ENCODE measurements around the gene BDKRB2. TPM values are rescaled to one million over a fixed set of nuclear protein-coding genes. Genes with fewer than 3 reads are reported as not detected.

BDKRB2 gene
- polyA plus RNA-seq, 1 donor from 2014 or later: not detected

DNA sequence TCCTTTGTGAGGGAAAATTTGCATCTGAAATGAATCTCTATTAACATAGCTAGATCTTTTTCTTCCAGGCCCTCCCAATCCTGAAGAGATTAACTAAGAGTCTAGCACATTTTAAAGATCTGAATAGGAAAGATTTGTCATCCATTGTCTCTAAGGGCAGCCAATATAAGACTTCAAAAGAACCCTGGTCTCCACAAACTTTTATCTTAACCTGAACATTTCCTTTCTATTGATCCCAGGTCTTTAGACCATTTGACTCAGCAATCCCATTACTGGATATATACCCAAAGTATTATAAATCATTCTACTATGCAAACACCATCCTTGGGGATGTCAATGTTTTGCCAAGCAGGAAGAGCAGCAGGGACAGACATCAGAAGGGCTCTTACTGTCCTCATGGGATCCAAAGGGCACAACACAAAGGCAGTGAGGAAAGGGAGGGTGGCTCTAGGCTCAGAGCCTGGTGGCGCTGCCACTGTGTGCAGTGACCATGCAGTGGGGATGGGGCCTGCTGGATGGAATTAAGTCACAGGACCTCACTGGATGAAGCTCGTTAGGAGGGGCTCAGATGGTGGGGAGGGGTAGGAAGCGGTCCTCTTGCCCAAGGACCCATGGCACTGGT is 12.7 kb upstream of the BDKRB2 start:
- Histone ChIP-seq H3K27ac (ENCODE audit: low read length) (no peak overlapping the region), H3K9me3 (ENCODE audit: low read length) (no peaks in the 10 kb centered on the region), H3K4me2 (ENCODE audit: low read length) (no peak overlapping the region), H3K9me2 (ENCODE audit: insufficient read depth, low read length) (no peaks in the 10 kb centered on the region), H3K36me3 (ENCODE audit: insufficient read depth, low read length) (no peaks in the 10 kb centered on the region), H3F3A (ENCODE audit: insufficient read depth, low read length, poor library complexity, severe bottlenecking) (no peaks in the 10 kb centered on the region), H3K79me2 (replicated peaks; ENCODE audit: insufficient read depth, low read length) (no peaks in the 10 kb centered on the region), H4K20me1 (ENCODE audit: insufficient read depth) (no peaks in the 10 kb centered on the region), H3K4me3 (ENCODE audit: low read length) (no peak overlapping the region), H2AFZ (ENCODE audit: low read depth, low read length) (no peak overlapping the region), H3K27me3 (ENCODE audit: insufficient read depth, low read depth, low read length) (no peaks in the 10 kb centered on the region), H3K9ac (ENCODE audit: low read length) (no peak overlapping the region)
- TF ChIP-seq, protein P1, sequence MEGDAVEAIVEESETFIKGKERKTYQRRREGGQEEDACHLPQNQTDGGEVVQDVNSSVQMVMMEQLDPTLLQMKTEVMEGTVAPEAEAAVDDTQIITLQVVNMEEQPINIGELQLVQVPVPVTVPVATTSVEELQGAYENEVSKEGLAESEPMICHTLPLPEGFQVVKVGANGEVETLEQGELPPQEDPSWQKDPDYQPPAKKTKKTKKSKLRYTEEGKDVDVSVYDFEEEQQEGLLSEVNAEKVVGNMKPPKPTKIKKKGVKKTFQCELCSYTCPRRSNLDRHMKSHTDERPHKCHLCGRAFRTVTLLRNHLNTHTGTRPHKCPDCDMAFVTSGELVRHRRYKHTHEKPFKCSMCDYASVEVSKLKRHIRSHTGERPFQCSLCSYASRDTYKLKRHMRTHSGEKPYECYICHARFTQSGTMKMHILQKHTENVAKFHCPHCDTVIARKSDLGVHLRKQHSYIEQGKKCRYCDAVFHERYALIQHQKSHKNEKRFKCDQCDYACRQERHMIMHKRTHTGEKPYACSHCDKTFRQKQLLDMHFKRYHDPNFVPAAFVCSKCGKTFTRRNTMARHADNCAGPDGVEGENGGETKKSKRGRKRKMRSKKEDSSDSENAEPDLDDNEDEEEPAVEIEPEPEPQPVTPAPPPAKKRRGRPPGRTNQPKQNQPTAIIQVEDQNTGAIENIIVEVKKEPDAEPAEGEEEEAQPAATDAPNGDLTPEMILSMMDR (IDR thresholded peaks at IDR 0.05; ENCODE audit: poor library complexity, severe bottlenecking): no peak
- no peak for TF ChIP-seq EZH2 (IDR thresholded peaks at IDR 0.05; ENCODE audit: borderline replicate concordance, insufficient read depth, low read length, poor library complexity, severe bottlenecking)
- no peak for TF ChIP-seq POLR2AphosphoS5 (IDR thresholded peaks at IDR 0.05)
- TF ChIP-seq MXI1 (conservative IDR thresholded peaks at IDR 0.05; ENCODE audit: poor library complexity, severe bottlenecking): no peak
- no peak for TF ChIP-seq RAD21 (conservative IDR thresholded peaks at IDR 0.05)
- TF ChIP-seq, protein P2, sequence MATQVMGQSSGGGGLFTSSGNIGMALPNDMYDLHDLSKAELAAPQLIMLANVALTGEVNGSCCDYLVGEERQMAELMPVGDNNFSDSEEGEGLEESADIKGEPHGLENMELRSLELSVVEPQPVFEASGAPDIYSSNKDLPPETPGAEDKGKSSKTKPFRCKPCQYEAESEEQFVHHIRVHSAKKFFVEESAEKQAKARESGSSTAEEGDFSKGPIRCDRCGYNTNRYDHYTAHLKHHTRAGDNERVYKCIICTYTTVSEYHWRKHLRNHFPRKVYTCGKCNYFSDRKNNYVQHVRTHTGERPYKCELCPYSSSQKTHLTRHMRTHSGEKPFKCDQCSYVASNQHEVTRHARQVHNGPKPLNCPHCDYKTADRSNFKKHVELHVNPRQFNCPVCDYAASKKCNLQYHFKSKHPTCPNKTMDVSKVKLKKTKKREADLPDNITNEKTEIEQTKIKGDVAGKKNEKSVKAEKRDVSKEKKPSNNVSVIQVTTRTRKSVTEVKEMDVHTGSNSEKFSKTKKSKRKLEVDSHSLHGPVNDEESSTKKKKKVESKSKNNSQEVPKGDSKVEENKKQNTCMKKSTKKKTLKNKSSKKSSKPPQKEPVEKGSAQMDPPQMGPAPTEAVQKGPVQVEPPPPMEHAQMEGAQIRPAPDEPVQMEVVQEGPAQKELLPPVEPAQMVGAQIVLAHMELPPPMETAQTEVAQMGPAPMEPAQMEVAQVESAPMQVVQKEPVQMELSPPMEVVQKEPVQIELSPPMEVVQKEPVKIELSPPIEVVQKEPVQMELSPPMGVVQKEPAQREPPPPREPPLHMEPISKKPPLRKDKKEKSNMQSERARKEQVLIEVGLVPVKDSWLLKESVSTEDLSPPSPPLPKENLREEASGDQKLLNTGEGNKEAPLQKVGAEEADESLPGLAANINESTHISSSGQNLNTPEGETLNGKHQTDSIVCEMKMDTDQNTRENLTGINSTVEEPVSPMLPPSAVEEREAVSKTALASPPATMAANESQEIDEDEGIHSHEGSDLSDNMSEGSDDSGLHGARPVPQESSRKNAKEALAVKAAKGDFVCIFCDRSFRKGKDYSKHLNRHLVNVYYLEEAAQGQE (IDR thresholded peaks at IDR 0.05; ENCODE audit: borderline replicate concordance): no peak
- no peak for TF ChIP-seq EP300 (conservative IDR thresholded peaks at IDR 0.05; ENCODE audit: poor library complexity, severe bottlenecking)
- TF ChIP-seq TAF1 (IDR thresholded peaks at IDR 0.05; ENCODE audit: low read depth): no peak
- TF ChIP-seq SMC3 (conservative IDR thresholded peaks at IDR 0.05; ENCODE audit: poor library complexity): no peak

DNA sequence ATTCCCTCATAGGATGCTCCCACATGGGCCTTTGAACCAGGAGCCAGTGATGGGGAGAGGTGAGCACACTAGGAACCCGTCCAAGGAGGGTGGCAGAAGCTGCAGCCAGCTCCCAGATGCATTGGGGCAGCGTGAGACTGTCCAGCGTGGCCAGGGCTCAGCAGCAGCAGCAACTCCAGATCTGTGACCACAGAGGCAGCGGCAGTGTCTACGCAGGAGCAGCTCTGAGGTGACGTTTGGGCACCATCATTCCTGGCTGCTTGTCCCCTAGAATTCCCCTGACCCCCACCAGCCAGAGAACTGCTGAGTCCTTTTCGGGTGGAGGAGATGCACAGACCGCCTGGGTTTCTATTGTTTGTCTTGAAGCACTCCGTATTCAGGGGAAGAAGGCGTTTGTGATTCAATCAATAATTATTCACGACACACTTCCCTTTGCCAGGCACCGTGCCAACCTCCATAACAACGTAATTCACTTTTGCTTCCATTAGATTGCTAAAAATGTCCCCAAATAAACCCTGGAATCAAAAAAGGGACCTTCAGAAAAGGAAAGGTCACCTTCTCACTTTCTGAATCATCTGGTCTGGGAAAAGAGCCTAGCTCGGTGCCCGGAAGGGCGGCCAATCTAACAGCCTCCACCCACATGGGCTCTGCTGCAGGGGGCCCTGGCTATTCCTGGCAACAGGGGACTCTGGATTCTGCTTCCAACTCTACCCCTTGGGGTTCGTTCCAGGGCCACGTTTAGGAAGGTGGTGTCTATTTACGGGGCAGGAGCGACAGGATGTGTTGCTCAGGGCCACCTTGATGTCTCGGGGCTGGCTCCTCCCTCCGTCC is 11.4 kb upstream of the BDKRB2 start:
- H3K4me3 ChIP-seq (ENCODE audit: low read length): no peak overlapping the region
- H3K9me2 ChIP-seq (ENCODE audit: insufficient read depth, low read length): no peaks in the 10 kb centered on the region
- no peaks in the 10 kb centered on the region for H3K36me3 ChIP-seq (ENCODE audit: insufficient read depth, low read length)
- H3K4me2 ChIP-seq (ENCODE audit: low read length): no peak overlapping the region
- no peaks in the 10 kb centered on the region for H3F3A ChIP-seq (ENCODE audit: insufficient read depth, low read length, poor library complexity, severe bottlenecking)
- no peaks in the 10 kb centered on the region for H4K20me1 ChIP-seq (ENCODE audit: insufficient read depth)
- no peak overlapping the region for H3K27ac ChIP-seq (ENCODE audit: low read length)
- H3K27me3 ChIP-seq (ENCODE audit: insufficient read depth, low read depth, low read length): no peaks in the 10 kb centered on the region
- H2AFZ ChIP-seq (ENCODE audit: low read depth, low read length): no peak overlapping the region
- no peaks in the 10 kb centered on the region for H3K79me2 ChIP-seq (replicated peaks; ENCODE audit: insufficient read depth, low read length)
- no peak for TF ChIP-seq RAD21 (conservative IDR thresholded peaks at IDR 0.05)
- TF ChIP-seq EP300 (conservative IDR thresholded peaks at IDR 0.05; ENCODE audit: poor library complexity, severe bottlenecking): no peak
- TF ChIP-seq, protein P2 (IDR thresholded peaks at IDR 0.05; ENCODE audit: borderline replicate concordance): no peak
- no peak for TF ChIP-seq MXI1 (conservative IDR thresholded peaks at IDR 0.05; ENCODE audit: poor library complexity, severe bottlenecking)
- TF ChIP-seq SMC3 (conservative IDR thresholded peaks at IDR 0.05; ENCODE audit: poor library complexity): no peak
- no peak for TF ChIP-seq EZH2 (IDR thresholded peaks at IDR 0.05; ENCODE audit: borderline replicate concordance, insufficient read depth, low read length, poor library complexity, severe bottlenecking)
- TF ChIP-seq POLR2AphosphoS5 (IDR thresholded peaks at IDR 0.05): no peak
- TF ChIP-seq, protein P1 (IDR thresholded peaks at IDR 0.05; ENCODE audit: poor library complexity, severe bottlenecking): no peak
- no peak for TF ChIP-seq TAF1 (IDR thresholded peaks at IDR 0.05; ENCODE audit: low read depth)
- no peak overlapping the region for H3K9ac ChIP-seq (ENCODE audit: low read length)
- no peaks in the 10 kb centered on the region for H3K9me3 ChIP-seq (ENCODE audit: low read length)
